GM21447 (cell line): ENCODE measurements around the gene ZNF37A.
A peak's percentile ranks its signal among the peaks of the same experiment; 100 is the strongest.
"Not testable (repeated sequence)": the region's sequence is repeated elsewhere in the genome, so short reads cannot be mapped to it uniquely, and the experiment has no call there.

ENCODE experiments used
- ATAC-seq: cut with Tn5 transposase; IDR thresholded peaks from one replicate; pipeline ENCODE4 v1.9.1; 2021; ENCODE audit not compliant: unreplicated experiment

ZNF37A gene

DNA sequence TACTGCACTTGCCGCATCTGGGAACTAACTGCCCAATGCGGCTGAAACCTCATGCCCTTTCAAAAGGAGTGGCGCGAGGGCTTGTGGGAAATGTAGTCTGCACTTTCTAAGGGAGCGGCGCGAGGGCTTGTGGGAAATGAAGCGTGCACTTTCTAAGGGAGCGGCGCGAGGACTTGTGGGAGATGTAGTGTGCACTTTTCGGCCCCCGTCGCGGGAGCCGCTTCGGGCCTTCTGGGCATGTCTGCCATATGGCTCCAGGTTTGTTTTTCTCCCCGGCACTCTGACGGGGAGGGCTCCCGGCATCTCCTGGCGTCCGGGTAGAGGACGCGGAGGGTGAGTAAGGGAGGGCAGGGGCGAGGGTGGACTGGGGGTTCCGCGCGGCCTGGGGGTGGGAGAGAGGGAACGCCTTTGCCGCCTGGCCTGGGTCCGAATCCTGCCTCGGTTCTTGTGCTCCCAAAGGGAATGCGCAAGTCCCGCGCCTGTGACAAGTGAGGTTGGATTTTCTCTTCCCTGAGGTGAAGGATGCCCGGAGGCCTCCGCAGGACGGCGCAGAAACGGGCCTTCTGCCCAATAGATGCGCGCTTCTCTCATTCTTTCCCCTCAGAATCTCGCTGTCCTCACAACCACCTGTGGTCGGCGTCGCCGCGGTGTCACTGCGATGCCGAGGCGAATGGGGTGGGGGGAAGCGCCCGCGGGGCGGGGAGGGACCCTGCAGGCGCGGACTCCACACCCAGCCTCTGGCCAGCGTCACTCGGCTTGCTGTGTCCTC, at the start of gene ZNF37A:
ZNF37A (plus strand) TSS at position 180 of the 769 bp plus-strand sequence. CDS start 2,281 bp downstream, outside the sequence.
- peak; percentile 99 for ATAC-seq

DNA sequence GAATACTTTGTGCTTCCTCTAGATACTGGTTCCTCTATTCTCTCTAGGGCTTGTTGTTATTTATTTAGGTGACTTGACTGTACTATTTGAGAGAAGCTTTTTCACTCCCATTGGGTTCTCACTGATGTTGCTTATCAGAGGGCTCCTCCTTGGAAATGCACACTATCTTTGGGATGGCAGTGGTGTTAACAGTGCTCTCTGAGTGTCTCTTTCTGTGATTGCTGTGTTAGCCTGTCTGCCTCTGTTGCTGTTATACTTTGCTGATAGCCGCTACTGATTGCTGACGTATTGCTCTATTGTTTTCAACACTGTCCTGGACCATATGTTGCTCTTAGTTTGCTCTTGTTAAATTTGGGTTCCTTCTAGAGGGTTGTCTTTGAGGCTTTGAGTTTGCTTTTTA, 49.0 kb upstream of the ZNF37A start:
- ATAC-seq, result no peak

DNA sequence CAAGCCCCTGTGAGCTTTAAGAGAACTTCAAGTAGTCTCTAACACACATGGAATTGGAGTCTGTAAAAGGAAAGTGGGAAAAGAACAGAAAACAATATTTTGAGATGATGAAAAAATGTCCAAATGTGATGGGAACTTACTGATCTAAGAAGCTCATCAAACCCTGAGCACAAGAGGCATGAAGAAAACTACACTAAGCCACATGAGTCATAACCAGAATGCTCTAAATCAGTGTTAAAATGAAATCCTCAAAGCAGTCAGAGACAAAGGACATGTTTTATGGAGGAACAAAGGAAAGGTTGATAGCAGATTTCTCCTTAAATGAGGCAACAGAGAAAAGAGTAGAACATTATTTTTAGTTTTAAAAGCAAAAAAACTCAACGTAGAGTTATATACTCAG, 46.5 kb upstream of the ZNF37A start:
- no peak for ATAC-seq

DNA sequence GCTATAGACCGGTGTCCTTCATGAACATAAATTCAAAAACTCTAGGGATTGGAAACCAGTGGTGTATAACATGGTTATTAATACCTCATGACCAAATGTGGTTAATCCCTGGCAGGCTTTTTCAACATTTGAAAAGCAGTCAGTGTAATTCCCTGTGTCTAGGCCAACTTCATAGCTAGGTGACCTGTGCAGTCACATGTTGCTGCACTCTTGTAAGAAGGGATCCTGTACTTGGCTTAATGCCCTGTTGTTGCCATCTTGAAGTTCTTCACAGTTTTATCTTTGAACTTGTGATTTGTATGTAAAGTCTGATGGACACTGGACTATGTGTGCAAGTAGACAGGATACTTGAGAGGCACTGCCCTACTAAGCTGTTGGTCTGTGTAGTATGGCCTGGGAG, 43.9 kb upstream of the ZNF37A start:
- ATAC-seq, result no peak

DNA sequence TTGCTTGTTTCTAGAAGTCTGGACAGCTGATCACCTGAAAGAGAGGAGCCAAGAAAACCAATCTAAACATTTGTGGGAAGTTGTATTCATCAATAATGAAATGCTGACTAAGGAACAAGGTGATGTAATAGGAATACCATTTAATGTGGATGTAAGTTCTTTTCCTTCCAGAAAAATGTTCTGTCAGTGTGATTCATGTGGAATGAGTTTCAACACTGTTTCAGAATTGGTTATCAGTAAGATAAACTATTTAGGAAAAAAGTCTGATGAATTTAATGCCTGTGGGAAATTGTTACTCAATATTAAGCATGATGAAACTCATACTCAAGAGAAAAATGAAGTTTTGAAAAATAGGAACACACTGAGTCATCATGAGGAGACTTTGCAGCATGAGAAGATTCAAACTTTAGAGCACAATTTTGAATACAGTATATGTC, 39.8 kb upstream of the ZNF37A start:
- no peak for ATAC-seq

DNA sequence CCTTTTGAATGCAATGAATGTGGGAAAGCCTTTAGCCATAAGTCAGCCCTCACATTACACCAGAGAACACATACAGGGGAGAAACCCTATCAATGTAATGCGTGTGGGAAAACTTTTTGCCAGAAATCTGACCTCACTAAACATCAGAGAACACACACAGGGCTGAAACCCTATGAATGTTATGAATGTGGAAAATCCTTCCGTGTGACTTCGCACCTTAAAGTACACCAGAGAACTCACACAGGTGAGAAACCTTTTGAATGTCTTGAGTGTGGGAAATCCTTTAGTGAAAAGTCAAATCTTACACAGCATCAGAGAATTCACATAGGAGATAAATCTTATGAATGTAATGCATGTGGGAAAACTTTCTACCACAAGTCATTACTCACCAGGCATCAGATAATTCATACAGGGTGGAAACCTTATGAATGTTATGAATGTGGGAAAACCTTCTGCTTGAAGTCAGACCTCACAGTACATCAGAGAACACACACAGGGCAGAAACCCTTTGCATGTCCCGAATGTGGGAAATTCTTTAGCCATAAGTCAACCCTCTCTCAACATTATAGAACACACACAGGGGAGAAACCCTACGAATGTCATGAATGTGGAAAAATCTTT, 38.8 kb upstream of the ZNF37A start:
- not testable (repeated sequence) for ATAC-seq

DNA sequence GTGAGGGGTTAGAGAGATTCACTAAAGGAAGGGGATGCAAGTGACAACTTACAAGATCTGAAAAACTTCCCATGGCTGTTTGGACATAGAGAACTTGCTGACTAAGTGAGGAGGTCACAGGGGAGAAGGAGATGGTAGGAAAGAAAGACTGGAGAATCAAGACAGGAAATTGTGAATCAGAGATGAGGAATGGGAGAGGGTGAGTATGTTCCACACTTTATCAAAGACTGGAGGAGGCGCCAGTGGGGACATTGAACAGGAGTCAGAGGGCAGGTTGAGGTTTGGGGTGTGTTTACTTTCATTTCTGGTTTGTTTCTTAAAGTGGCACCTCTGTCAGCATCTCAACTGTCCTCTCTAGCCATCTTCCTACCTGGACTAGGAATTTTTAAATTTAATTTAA, 24.5 kb upstream of the ZNF37A start:
- ATAC-seq, result not testable (repeated sequence)

DNA sequence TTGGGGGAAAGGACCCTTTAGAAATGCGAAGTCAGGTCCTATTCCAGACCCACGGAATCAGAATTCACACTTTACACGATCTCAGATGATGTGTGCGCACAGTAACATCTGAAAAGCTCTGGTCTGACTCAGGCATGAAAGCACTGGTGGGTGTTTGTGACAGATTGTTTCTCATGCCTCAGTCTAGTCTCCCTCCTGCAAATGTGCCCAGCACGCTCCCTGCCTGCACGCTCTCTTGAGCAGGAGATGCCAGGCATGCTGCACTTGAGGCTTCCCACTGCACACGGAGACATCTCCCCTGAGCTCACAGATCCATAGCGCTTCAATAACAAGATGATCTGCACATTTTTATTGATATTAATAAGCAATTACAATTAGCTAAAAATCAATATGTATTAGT, 23.6 kb upstream of the ZNF37A start:
- ATAC-seq, result no peak

DNA sequence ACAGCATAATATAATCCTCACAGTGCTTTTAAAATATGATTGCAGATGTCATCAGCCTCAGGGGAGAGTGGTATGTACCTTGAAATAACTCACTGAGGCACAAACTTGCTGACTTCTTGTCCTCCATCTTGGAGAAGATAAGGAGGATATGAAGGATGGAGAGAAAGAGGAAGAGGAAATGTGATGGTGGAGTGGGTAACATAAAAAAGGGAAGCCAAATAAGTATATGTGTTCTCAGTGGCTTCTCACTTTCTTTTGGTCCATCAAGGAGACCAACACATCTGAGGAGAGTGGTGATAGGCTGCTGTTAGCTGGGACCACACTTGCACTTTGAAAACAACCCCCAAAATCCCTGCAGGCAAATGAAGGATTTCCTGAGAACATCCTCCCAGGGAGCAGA, 21.6 kb upstream of the ZNF37A start:
- no peak for ATAC-seq

DNA sequence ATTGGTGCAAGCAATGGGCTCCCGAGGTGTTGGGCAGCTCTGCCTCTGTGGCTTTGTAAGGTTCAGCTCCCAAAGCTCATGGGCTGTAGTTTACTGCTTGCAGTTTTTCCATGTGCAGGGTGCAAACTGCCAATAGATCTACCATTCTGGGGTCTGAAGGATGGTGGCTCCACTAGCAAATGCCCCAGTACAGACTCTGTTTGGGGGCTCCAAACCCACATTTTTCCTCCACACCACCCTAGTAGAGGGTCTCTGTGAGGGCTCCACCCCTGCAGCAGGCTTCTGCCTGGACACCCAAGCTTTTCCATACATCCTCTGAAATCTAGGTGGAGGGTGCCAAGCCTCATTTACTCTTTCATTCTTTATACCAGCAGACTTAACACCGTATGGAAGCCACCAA, 17.4 kb upstream of the ZNF37A start:
- no peak for ATAC-seq

DNA sequence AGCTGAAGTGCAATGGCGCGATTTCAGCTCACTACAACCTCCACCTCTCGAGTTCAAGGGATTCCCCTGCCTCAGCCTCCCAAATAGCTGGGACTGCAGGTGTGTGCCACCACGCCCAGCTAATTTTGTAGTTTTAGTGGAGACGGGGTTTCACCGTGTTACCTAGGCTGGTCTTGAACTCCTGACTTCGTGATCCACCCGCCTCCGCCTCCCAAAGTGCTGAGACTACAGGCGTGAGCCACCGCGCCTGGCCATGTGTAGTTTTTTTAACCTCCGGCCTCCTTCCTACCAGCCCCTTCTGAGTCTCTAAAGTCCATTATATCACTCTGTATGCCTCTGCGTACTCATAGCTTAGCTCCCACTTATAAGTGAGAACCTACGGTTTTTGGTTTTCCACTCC, 819 bp upstream of the ZNF37A start:
- ATAC-seq, result not testable (repeated sequence)

DNA sequence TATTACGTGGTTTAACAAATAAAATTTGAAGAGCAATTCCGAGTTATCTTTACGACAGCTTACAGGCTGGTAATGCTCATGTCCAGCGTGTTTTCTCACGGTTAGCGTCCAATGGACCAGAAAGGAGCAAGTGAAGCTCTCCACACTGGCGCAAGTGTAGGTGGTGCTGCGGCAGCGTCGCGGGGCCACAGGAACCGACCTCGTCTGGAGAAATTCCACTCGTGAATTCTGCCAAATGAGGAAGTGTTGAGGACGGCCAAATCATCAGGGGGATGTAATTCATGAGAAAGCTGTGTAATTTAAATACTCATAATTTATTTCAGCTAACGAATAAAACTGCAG, 350 bp upstream of the ZNF37A start:
- ATAC-seq, result peak; percentile 15

DNA sequence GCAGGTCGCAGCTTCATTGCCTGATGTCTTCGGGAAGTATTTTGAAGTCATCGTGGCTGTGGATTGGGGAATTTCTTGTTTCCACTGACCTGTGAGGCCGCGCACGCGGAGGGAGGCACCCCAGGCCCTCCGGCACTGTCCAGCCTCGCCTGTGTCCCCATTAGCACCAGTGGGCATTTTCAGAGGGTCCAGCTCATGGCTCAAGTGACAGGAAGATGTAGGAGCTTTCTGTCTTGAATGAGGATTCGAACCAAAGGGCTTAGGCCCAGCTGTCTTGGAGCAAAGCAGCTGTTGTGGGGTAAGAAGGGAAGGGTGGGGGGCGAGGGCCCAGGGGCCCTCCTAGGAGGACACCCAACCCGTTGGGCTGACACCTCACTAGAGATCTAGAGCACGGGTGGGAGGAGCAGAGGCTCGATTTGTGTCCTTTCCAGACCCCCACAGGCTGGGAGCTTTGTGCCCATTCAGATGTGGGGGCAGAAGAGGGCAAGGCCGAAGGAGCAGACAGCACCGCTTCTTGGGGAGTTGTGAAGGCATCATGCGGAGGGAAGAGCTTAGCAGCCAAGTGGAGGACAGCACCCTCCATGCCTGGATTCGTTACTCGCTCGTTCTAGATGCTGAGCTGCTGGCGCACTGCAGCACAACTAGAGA, 914 bp downstream of the ZNF37A start:
- ATAC-seq, result no peak

DNA sequence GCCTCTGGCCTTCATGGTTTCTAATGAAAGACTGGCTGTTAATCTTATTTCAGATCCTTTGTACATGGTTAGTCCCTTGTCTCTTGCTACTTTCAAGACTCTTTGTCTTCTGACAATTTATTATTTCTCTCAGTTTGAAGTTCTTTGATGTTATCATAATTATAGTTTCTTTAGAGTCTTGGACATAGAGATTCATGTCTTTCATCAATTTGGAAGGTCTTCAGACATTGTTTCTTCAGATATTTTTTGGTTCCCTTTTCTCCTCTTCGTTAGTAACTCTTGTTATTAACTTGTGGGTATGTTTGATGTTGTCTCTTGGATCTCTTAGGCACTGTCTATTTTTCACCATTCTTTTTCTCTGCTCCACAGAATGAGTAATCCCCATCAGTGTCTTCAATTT, 8.7 kb downstream of the ZNF37A start:
- no peak for ATAC-seq

DNA sequence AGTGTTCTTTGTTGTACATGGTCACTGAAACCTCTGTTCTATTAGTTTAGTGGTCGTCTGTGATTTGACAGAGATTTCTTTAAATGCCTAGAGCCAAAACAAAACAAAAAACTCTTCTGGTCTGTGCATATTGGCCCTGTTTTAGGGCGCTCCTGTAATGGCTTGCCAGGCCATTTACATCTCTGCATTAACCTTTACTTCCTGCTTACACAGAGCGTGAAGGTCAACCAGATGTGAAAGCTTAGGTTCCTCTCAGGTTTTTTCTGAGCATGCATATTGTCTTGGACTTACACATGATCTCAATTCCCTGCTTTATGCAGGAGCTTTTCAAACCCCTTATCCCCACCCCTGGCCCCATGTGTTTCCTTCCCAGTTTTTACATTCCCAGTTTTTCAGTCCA, 9.6 kb downstream of the ZNF37A start:
- no peak for ATAC-seq

DNA sequence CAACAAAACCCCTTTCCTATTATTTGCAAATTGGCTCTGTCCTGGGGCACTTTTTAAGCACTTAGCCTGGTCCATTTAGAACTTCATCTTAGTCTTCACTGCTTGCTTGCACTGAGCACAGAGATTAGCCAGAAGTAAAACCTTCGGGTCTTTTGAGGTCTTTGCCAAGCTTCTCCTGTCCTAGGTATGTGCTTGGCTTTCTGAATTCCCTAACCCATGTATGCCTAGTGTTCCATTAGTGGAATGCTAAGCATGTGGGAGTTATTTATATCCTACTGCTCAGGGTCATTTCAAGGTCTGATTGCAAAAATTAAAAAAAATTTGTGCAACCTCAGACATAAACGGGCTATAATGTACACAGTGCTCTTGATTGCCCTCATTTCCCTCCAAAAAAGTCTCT, 18.0 kb downstream of the ZNF37A start:
- no peak for ATAC-seq

DNA sequence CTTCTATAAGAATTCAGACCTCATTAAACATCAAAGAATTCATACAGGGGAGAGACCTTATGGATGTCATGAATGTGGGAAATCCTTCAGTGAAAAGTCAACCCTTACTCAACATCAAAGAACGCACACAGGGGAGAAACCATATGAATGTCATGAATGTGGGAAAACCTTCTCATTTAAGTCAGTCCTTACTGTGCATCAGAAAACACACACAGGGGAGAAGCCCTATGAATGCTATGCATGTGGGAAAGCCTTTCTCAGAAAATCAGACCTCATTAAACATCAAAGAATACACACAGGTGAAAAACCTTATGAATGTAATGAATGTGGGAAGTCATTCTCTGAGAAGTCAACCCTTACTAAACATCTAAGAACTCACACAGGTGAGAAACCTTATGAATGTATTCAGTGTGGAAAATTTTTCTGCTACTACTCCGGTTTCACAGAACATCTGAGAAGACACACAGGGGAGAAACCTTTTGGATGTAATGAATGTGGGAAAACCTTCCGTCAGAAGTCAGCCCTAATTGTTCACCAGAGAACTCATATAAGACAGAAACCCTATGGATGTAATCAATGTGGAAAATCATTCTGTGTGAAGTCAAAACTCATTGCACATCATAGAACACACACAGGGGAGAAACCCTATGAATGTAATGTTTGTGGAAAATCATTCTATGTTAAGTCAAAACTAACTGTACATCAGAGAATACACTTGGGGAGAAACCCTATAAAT, 24.1 kb downstream of the ZNF37A start:
- ATAC-seq, result no peak

DNA sequence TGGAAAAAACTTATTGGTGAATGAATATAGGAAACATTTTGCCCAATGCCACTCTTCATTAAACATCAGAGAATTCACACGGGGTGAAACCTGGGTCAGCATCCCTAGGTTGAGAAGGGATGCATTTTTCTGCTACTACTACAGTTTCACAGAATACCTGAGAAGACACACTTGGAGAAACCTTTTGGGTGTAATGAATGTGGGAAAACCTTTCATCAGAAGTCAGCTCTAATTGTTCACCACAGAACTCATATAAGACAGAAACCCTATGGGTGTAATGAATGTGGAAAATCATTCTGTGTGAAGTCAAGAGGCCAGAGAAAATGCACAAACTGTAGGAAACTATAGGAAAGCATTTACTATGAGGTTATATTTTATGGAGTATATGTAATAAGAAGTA, 24.9 kb downstream of the ZNF37A start:
- ATAC-seq, result no peak

DNA sequence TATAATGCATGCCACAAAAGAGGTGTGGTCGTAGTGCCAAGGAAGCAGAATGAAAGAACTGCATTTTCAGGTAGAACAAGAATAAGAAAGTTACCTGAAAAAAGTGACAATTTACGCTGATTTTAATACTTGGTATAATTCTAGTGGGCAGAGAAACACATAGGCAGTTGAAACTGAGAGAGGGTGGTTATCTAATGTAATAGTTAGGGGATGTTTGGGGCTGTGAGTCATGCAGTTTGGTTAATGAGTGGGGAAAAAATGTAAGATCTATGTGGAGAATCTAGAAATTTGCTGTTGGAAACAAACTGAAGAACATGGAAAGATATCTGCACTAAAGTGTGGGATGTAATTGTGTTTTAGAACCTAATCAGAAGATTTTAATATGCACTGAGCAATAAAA, 33.7 kb downstream of the ZNF37A start:
- no peak for ATAC-seq

DNA sequence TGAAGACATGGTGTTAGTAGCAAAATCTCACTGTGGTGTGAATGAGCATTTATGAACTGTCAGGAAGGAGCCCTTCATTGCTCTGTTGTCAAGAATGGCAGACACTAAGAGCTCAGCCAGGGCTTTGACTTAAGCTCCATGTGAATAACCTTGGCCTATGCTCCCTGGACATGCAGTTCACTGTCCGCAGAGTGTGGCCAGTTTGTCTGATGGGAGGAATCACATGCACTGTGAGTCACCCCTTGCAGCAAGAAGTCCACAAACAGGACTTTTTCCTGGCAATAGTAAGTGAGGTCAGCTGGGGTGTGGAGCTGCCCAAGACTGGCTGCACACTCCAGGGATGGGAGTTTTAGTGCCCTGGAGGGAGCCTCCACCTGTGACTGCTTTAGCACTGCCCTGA, 49.5 kb downstream of the ZNF37A start:
- no peak for ATAC-seq

DNA sequence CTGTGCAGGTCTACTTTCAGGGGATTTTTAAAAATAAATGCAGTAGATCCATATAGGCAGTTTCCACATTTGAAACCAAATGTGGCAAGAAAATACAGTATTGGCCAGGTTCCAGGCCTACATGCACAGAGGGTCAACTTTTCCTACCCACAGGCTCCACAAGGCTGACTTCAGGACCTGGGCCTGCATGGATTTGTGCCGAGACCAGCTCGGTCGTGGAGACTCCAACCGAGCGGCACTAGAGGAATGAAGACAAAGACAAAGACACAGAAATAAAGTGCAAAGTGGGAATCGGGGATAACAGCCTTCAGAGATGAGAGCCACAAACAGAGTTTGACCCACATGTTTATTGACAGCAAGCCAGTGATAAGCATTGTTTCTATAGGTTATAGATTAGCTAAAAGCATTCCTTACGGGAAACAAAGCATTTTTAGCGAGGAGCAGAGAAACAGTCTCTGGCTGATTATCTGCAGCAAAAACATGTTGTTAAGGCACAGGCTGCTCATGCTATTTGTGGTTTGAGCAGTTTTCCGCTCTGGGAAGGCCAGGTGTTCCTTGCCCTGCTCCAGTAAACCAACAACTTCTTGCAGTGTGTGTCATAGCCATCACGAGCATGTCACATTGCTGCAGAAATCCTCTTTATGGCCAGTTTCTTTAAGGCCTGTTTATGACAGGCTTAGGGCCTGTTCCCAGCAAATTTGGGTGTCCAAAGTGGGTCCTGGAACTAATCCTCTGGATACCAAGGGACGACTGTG, 52.6 kb downstream of the ZNF37A start:
- ATAC-seq, result no peak
